ENCODE measurements around the gene CCL5.

DNA sequence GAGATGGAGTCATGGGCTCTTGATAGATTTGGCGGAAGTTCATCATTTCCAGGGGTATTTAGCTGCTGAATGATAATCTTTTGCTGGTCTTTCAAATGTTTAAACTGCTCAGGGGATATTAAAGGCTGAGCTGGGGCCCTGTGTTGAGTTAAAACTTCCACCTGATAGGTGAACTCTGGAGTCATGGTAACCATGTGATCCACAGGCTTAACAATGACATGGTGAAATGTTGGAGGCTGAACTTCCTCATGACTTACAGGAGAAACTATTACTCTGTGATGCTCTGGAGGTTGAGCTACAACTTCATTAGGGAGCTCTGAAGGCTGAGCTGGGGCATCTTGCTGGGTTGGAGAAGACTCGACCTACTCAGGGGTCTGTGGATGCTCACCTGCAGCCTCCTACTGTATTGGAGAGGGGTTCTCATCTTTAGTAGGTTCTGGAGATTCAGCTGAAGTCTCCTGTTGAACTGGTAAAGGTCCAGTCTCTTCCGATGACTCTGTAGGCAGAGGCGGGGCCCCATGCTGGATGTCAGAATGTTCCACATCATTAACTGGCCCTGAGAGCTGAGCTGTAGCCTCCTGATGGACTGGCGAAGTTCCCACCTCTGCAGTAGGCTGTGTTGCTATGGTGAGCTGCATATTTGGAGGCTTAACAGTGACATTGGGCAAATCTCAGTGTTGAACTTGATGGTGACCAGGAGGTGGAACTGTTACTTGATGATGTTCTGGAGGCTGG is 26.2 kb upstream of the CCL5 start:
- TF ChIP-seq, protein P1, sequence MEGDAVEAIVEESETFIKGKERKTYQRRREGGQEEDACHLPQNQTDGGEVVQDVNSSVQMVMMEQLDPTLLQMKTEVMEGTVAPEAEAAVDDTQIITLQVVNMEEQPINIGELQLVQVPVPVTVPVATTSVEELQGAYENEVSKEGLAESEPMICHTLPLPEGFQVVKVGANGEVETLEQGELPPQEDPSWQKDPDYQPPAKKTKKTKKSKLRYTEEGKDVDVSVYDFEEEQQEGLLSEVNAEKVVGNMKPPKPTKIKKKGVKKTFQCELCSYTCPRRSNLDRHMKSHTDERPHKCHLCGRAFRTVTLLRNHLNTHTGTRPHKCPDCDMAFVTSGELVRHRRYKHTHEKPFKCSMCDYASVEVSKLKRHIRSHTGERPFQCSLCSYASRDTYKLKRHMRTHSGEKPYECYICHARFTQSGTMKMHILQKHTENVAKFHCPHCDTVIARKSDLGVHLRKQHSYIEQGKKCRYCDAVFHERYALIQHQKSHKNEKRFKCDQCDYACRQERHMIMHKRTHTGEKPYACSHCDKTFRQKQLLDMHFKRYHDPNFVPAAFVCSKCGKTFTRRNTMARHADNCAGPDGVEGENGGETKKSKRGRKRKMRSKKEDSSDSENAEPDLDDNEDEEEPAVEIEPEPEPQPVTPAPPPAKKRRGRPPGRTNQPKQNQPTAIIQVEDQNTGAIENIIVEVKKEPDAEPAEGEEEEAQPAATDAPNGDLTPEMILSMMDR (IDR thresholded peaks at IDR 0.05): no peak
- no peak for TF ChIP-seq POLR2A (IDR thresholded peaks at IDR 0.05)
